Endothelial cell of umbilical vein (primary cell): Measurements from ENCODE around the gene EEFSEC. TPM values are rescaled to one million over a fixed set of nuclear protein-coding genes. Genes with fewer than 3 reads are reported as not detected.

ENCODE experiments used
- BruUV-seq: library from RNA; stranded (reverse); fragments of 400-500 nt; replicated peaks from 2 replicates; lab custom pipeline; 2021; lab: Mats Ljungman, UMichigan
- CTCF ChIA-PET: fragments of 300-600, 350-600 bp; sonication (Branson Sonifier 250); formaldehyde crosslinking; loops from one replicate; lab custom pipeline; 2021; ENCODE audit warnings: antibody characterized with exemption, inconsistent platforms; lab: Charles Lee
- POLR2A ChIA-PET: fragments of 300-600, 350-600 bp; sonication (Branson Sonifier 250); formaldehyde crosslinking; loops from one replicate; lab custom pipeline; 2021; ENCODE audit warnings: antibody characterized with exemption, inconsistent platforms; lab: Charles Lee
- DNase-seq: peaks from one replicate; pipeline ENCODE4 v3.0.0-alpha.2; 2011; ENCODE audit warnings: low read depth, low spot score
- FAIRE-seq: peaks from 2 replicates; lab custom pipeline; 2011; peaks lifted over from hg19 to GRCh38; lab: Jason Lieb, UNC
- H2AFZ ChIP-seq: 2 replicates; pipeline ENCODE4 v1.6.0; 2012; ENCODE audit warnings: low read depth, low read length, control low read depth, inconsistent platforms
- H3K27ac ChIP-seq: 2 replicates; pipeline ENCODE4 v1.5.1; 2011; ENCODE audit warnings: low read depth, mild to moderate bottlenecking, control low read depth, low read length, moderate library complexity; ENCODE audit not compliant: insufficient read depth
- H3K27me3 ChIP-seq, 2 experiments: 2 replicates each; pipeline versions ENCODE4 v1.6.0 to v1.6.1; 2011; ENCODE audit warnings: low read length in 2 of 2, mixed read lengths in 1 of 2; ENCODE audit not compliant: control insufficient read depth in 2 of 2, insufficient read depth in 2 of 2
- H3K36me3 ChIP-seq, 2 experiments: 2 replicates in 1 of 2; 3 replicates in 1 of 2; pipeline ENCODE4 v1.5.1; 2011; ENCODE audit warnings: low read length in 2 of 2, mild to moderate bottlenecking in 1 of 2, moderate library complexity in 1 of 2; ENCODE audit not compliant: control insufficient read depth in 2 of 2, insufficient read depth in 2 of 2; ENCODE audit errors: extremely low read depth in 1 of 2
- H3K4me1 ChIP-seq: 3 replicates; pipeline ENCODE4 v1.5.1; 2011; ENCODE audit warnings: mild to moderate bottlenecking, low read length; ENCODE audit not compliant: control insufficient read depth, insufficient read depth; ENCODE audit errors: extremely low read depth
- H3K4me2 ChIP-seq: 2 replicates; pipeline ENCODE4 v1.6.1; 2011; ENCODE audit warnings: low read length, control low read depth, mixed read lengths; ENCODE audit not compliant: insufficient read depth
- H3K4me3 ChIP-seq, 3 experiments: fragments of 200-600 bp in 1 of 3; sonication (generic), shearing (Covaris generic) in 1 of 3; replicated peaks in 1 of 3; 2 replicates each; pipeline ENCODE4 v1.5.1; 2011 to 2016; ENCODE audit warnings: control low read depth in 3 of 3, low read length in 3 of 3, mild to moderate bottlenecking in 2 of 3, inconsistent platforms in 1 of 3, low read depth in 1 of 3, moderate library complexity in 1 of 3; ENCODE audit not compliant: insufficient read depth in 1 of 3
- H3K79me2 ChIP-seq: 2 replicates; pipeline ENCODE4 v1.6.0; 2012; ENCODE audit warnings: low read length, inconsistent platforms; ENCODE audit not compliant: control insufficient read depth, insufficient read depth
- H3K9ac ChIP-seq: replicated peaks from 2 replicates; pipeline ENCODE3; 2011; ENCODE audit warnings: low read length, control low read depth; ENCODE audit not compliant: insufficient read depth; ENCODE audit errors: extremely low read depth
- H3K9me1 ChIP-seq: replicated peaks from 3 replicates; pipeline ENCODE4 v1.6.0; 2011; ENCODE audit warnings: mild to moderate bottlenecking, low read length; ENCODE audit not compliant: control insufficient read depth, insufficient read depth; ENCODE audit errors: extremely low read depth
- H3K9me3 ChIP-seq: replicated peaks from 2 replicates; pipeline ENCODE4 v1.5.1; 2012; ENCODE audit warnings: low read length, inconsistent platforms; ENCODE audit not compliant: control insufficient read depth, insufficient read depth
- H4K20me1 ChIP-seq: replicated peaks from 2 replicates; pipeline ENCODE3; 2011; ENCODE audit warnings: mild to moderate bottlenecking, low read length; ENCODE audit not compliant: control insufficient read depth, insufficient read depth; ENCODE audit errors: extremely low read depth
- EZH2 ChIP-seq: IDR thresholded peaks from 2 replicates; pipeline ENCODE4 v1.6.1; 2012; ENCODE audit warnings: borderline replicate concordance, low read depth, mild to moderate bottlenecking, moderate library complexity, low read length, inconsistent platforms; ENCODE audit not compliant: severe bottlenecking
- FOS ChIP-seq: IDR thresholded peaks from 2 replicates; pipeline ENCODE4 v1.6.1; 2011; ENCODE audit warnings: mild to moderate bottlenecking, low read length, moderate library complexity, borderline replicate concordance; ENCODE audit not compliant: insufficient read depth
- GATA2 ChIP-seq: IDR thresholded peaks from 2 replicates; pipeline ENCODE4 v1.7.0; 2011; ENCODE audit warnings: low read depth, mild to moderate bottlenecking, moderate library complexity, mixed read lengths, low read length; ENCODE audit not compliant: insufficient read length, insufficient read depth
- JUN ChIP-seq: IDR thresholded peaks from 2 replicates; pipeline ENCODE4 v1.6.1; 2011; ENCODE audit warnings: borderline replicate concordance, low read depth; ENCODE audit not compliant: insufficient read length, insufficient read depth
- MYC ChIP-seq: IDR thresholded peaks from one replicate; pipeline ENCODE4 v1.6.1; 2011; ENCODE audit warnings: mild to moderate bottlenecking, low read depth, low read length
- POLR2A ChIP-seq: IDR thresholded peaks from 2 replicates; pipeline ENCODE4 v1.6.1; 2012; ENCODE audit warnings: low read depth, mild to moderate bottlenecking, control low read depth, low read length
- POLR2AphosphoS5 ChIP-seq: IDR thresholded peaks from 2 replicates; pipeline ENCODE4 v1.6.1; 2012; ENCODE audit warnings: low read depth, mild to moderate bottlenecking, control low read depth, low read length, moderate library complexity; ENCODE audit not compliant: insufficient read depth
- dilution Hi-C: fragments of 300-500 bp; cut with MboI; formaldehyde crosslinking; loops from one replicate; pipeline ENCODE4 v1.15.0; 2019; ENCODE audit warnings: low sequenced_read_pairs; ENCODE audit not compliant: extremely low pct_ligation_motif_present
- intact Hi-C: fragments of 100-400 bp; cut with micrococcal nuclease; formaldehyde crosslinking; loops from one replicate; pipeline ENCODE4 v1.10.0; 2022
- polyA plus RNA-seq, 4 experiments: library from polyadenylated mRNA; depleted of rRNA in 3 of 4; stranded (reverse) in 3 of 4; unstranded in 1 of 4; fragments of >200 nt; gene quantifications; 2 replicates each; pipeline versions ENCODE4 v1.2.1 to v1.2.3, GENCODE V29; 2011 to 2012; ENCODE audit warnings: missing spikeins in 1 of 4
- total RNA-seq: library from RNA; stranded (reverse); gene quantifications from 2 replicates; pipeline ENCODE4 v1.2.3, GENCODE V29; 2021
- TF ChIP-seq, protein P1 (sequence below): IDR thresholded peaks from 2 replicates; pipeline ENCODE4 v1.6.1; 2011; ENCODE audit not compliant: insufficient read depth, insufficient read length
- TF ChIP-seq, protein P2 (sequence below), 2 donors: IDR thresholded peaks; 1 replicate in 1 of 2; 2 replicates in 1 of 2; pipeline ENCODE4 v1.5.1; 2011; ENCODE audit warnings: low read length in 2 of 2, mild to moderate bottlenecking in 2 of 2, moderate library complexity in 2 of 2, control low read depth in 1 of 2, inconsistent platforms in 1 of 2, low read depth in 1 of 2; ENCODE audit not compliant: insufficient read depth in 1 of 2; ENCODE audit errors: extremely low read depth in 1 of 2

EEFSEC gene
- total and polyA plus RNA-seq, 2 donors (not counting 3 experiments of a cell fraction or from before 2014, with no cell fraction given), result 13.1 to 14.5 TPM

DNA sequence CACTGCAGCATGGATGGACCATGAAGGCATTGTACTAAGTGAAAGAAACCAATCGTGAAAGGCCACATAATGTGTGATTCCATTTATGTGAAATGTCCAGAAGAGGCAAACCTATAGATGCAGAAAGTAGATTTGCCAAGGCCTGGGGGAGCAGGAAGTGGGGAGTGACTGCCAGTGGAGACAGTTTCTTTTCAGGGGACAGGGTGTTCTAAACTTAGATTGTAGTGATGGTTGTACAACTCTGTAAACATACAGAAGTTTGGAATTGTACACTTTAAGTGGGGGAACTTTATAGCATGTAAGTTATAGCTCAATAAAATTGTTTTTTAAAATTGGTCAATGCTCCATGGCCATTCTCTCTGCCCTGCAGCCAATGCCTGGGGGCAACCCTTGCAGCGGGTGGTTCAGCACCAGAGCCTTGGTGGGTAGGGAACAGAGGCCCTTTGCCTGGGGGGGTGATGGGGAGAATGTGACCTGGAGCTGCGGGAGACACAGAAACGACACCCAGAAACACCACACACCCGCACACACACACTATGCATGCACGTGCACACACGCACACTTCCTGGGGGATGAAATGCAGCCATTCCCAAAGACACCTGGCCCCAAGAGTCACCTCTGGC lies 270.4 kb downstream of the EEFSEC start:
- no peaks in the 10 kb centered on the region for H3K79me2 ChIP-seq
- POLR2A ChIA-PET, result no interaction called here
- TF ChIP-seq POLR2AphosphoS5, result no peak
- TF ChIP-seq, protein P1, sequence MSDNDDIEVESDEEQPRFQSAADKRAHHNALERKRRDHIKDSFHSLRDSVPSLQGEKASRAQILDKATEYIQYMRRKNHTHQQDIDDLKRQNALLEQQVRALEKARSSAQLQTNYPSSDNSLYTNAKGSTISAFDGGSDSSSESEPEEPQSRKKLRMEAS, result no peak
- H3K36me3 ChIP-seq, result no peaks in the 10 kb centered on the region
- H3K9me1 ChIP-seq, result no peaks in the 10 kb centered on the region
- no peak overlapping the region for H2AFZ ChIP-seq
- H3K9me3 ChIP-seq, result no peaks in the 10 kb centered on the region
- no TSS peak for BruUV-seq
- intact Hi-C loops, result loop anchor here (1.0 to 5.0 kb wide), 2 partner anchors 196 to 251 kb away; no protein-coding TSS in a partner anchor
- no peaks in the 10 kb centered on the region for H3K27me3 ChIP-seq
- no peaks in the 10 kb centered on the region for H4K20me1 ChIP-seq
- no peak for DNase-seq
- no peak overlapping the region for H3K9ac ChIP-seq
- H3K4me1 ChIP-seq, result peaks cover 3% of the 10 kb centered on the region
- H3K4me3 ChIP-seq, result no peak overlapping the region
- FAIRE-seq, result no peak
- CTCF ChIA-PET, result interaction anchor here (1.0 to 5.4 kb wide), 4 partner anchors 74 to 196 kb away, joined by 3 to 52 read pairs (median 4); no protein-coding TSS in a partner anchor
- H3K4me2 ChIP-seq, result no peak overlapping the region
- H3K27ac ChIP-seq, result no peak overlapping the region
- dilution Hi-C loops, result no loop called here

DNA sequence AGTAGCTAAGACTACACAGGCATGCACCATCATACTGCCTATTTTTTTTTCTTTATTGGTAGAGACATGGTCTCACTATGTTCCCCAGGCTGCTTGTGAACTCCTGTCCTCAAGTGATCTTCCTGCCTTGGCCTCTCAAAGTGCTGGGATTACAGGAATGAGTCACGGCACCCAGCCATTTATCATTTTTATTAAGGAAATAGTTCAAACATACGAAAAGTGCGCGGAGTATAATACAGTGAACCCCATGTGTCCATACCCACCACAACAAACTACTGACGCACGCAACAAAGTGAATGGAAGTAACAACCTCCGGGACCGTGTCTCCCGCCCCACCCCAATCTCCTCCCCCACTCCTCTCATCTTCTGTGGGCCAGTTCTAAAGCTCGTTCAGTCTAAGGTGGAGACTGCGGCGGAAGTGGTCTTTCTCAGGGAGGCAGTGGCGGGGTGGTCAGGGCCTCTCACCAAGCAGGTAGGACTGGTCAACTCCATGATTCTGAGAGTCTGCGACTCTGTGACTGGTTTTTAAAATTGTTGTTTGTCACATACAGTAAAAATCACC lies 271.3 kb downstream of the EEFSEC start:
- H3K4me1 ChIP-seq, result peaks cover 3% of the 10 kb centered on the region
- CTCF ChIA-PET, result interaction anchor here (1.0 to 5.4 kb wide), 9 partner anchors 10 to 329 kb away, joined by 3 to 76 read pairs (median 4); no protein-coding TSS in a partner anchor
- TF ChIP-seq JUN (no peak), GATA2 (no peak), POLR2A (no peak), POLR2AphosphoS5 (no peak), EZH2 (no peak), MYC (no peak), FOS (no peak)
- TF ChIP-seq, protein P1, result no peak
- TF ChIP-seq, protein P2, sequence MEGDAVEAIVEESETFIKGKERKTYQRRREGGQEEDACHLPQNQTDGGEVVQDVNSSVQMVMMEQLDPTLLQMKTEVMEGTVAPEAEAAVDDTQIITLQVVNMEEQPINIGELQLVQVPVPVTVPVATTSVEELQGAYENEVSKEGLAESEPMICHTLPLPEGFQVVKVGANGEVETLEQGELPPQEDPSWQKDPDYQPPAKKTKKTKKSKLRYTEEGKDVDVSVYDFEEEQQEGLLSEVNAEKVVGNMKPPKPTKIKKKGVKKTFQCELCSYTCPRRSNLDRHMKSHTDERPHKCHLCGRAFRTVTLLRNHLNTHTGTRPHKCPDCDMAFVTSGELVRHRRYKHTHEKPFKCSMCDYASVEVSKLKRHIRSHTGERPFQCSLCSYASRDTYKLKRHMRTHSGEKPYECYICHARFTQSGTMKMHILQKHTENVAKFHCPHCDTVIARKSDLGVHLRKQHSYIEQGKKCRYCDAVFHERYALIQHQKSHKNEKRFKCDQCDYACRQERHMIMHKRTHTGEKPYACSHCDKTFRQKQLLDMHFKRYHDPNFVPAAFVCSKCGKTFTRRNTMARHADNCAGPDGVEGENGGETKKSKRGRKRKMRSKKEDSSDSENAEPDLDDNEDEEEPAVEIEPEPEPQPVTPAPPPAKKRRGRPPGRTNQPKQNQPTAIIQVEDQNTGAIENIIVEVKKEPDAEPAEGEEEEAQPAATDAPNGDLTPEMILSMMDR (IDR thresholded peaks at IDR 0.05; ENCODE audit: extremely low read depth in 1 of 2, insufficient read depth in 1 of 2, low read depth in 1 of 2, low read length in 2 of 2), result no peak
- no peak overlapping the region for H2AFZ ChIP-seq
- H3K9ac ChIP-seq, result no peak overlapping the region
- H3K27ac ChIP-seq, result no peak overlapping the region
- H3K9me3 ChIP-seq, result no peaks in the 10 kb centered on the region
- H3K36me3 ChIP-seq, result no peaks in the 10 kb centered on the region
- no peaks in the 10 kb centered on the region for H3K9me1 ChIP-seq
- no peak overlapping the region for H3K4me3 ChIP-seq
- BruUV-seq, result no TSS peak
- H3K4me2 ChIP-seq, result no peak overlapping the region
- FAIRE-seq (peak; percentile 86), DNase-seq (peak; percentile 82)
- no peaks in the 10 kb centered on the region for H4K20me1 ChIP-seq
- dilution Hi-C loops (loop anchor here (25.0 kb wide), 1 partner anchor 163 kb away; no protein-coding TSS in a partner anchor), intact Hi-C loops (loop anchor here (1.0 to 5.0 kb wide), 2 partner anchors 197 to 252 kb away; no protein-coding TSS in a partner anchor)
- no peaks in the 10 kb centered on the region for H3K27me3 ChIP-seq
- no peaks in the 10 kb centered on the region for H3K79me2 ChIP-seq
- POLR2A ChIA-PET, result no interaction called here
